Measurements from ENCODE around the gene TMC2.

The TMC2 gene

DNA sequence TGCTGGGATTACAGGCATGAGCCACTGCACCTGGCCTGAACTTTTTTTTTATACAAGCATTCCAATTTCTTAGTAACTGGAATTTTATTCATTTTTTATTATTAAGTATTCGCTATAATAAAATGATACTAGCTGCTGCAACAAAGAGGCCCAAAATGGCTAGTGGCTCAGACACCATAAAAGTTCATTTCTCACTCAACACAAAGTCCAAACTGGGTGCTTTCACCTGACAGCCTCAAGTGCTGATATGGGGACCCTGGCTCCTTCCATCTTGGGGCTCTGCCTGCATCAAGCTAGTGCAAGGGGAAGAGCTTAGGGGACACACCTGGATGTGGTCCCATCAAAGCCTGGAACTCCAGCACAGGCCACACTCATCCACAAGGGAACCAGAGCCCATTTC is 103.9 kb downstream of the TMC2 start:
- Histone ChIP-seq H3K27ac (ENCODE audit: low read depth, low read length) (no peak overlapping the region), H4K20me1 (ENCODE audit: low read depth, low read length) (no peaks in the 10 kb centered on the region), H3K79me2 (ENCODE audit: insufficient read depth, low read length) (no peaks in the 10 kb centered on the region), H3K36me3 (ENCODE audit: low read length) (no peaks in the 10 kb centered on the region), H3K9me2 (replicated peaks; ENCODE audit: insufficient read depth, low read length) (no peaks in the 10 kb centered on the region), H3K9me3 (ENCODE audit: insufficient read depth, low read length) (no peaks in the 10 kb centered on the region), H3K27me3 (ENCODE audit: low read length) (no peaks in the 10 kb centered on the region), H3K4me3 (ENCODE audit: insufficient read depth, low read length, poor library complexity, severe bottlenecking) (no peak overlapping the region), H3F3A (ENCODE audit: insufficient read depth) (no peaks in the 10 kb centered on the region), H3K4me2 (ENCODE audit: low read depth, low read length, poor library complexity, severe bottlenecking) (no peak overlapping the region), H2AFZ (ENCODE audit: low read depth, low read length, severe bottlenecking) (no peak overlapping the region), H3K9ac (ENCODE audit: low read length) (no peak overlapping the region)
- TF ChIP-seq, protein P1, sequence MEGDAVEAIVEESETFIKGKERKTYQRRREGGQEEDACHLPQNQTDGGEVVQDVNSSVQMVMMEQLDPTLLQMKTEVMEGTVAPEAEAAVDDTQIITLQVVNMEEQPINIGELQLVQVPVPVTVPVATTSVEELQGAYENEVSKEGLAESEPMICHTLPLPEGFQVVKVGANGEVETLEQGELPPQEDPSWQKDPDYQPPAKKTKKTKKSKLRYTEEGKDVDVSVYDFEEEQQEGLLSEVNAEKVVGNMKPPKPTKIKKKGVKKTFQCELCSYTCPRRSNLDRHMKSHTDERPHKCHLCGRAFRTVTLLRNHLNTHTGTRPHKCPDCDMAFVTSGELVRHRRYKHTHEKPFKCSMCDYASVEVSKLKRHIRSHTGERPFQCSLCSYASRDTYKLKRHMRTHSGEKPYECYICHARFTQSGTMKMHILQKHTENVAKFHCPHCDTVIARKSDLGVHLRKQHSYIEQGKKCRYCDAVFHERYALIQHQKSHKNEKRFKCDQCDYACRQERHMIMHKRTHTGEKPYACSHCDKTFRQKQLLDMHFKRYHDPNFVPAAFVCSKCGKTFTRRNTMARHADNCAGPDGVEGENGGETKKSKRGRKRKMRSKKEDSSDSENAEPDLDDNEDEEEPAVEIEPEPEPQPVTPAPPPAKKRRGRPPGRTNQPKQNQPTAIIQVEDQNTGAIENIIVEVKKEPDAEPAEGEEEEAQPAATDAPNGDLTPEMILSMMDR (IDR thresholded peaks at IDR 0.05; ENCODE audit: insufficient read depth, low read length, poor library complexity, severe bottlenecking): no peak
- no peak for TF ChIP-seq EZH2phosphoT487 (conservative IDR thresholded peaks at IDR 0.05; ENCODE audit: low read length)

DNA sequence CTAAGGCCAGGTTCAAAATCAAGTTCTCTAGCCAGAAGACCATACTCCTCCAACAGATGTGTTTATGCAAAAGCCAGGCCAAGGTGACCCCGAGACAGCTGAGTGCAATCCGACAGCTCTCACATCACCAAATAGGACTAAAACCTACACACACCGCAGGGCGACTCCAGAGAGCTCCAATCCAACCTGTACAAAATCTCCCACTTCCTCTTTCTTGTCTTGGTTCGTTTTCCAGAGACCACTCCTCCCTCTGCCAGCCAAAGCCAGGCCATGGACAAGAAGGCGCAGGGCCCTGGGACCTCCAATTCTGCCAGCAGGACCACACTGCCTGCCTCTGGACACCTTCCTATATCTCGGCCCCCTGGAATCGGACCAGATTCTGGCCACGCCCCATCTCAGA is 104.5 kb downstream of the TMC2 start:
- H4K20me1 ChIP-seq (ENCODE audit: low read depth, low read length): no peaks in the 10 kb centered on the region
- no peak overlapping the region for H3K4me3 ChIP-seq (ENCODE audit: insufficient read depth, low read length, poor library complexity, severe bottlenecking)
- no peaks in the 10 kb centered on the region for H3K79me2 ChIP-seq (ENCODE audit: insufficient read depth, low read length)
- H3F3A ChIP-seq (ENCODE audit: insufficient read depth): no peaks in the 10 kb centered on the region
- no peaks in the 10 kb centered on the region for H3K9me3 ChIP-seq (ENCODE audit: insufficient read depth, low read length)
- H3K36me3 ChIP-seq (ENCODE audit: low read length): no peaks in the 10 kb centered on the region
- no peak overlapping the region for H3K4me2 ChIP-seq (ENCODE audit: low read depth, low read length, poor library complexity, severe bottlenecking)
- TF ChIP-seq, protein P1 (IDR thresholded peaks at IDR 0.05; ENCODE audit: insufficient read depth, low read length, poor library complexity, severe bottlenecking): no peak
- no peak for TF ChIP-seq EZH2phosphoT487 (conservative IDR thresholded peaks at IDR 0.05; ENCODE audit: low read length)
- no peaks in the 10 kb centered on the region for H3K27me3 ChIP-seq (ENCODE audit: low read length)
- H3K9me2 ChIP-seq (replicated peaks; ENCODE audit: insufficient read depth, low read length): no peaks in the 10 kb centered on the region
- H3K27ac ChIP-seq (ENCODE audit: low read depth, low read length): no peak overlapping the region
- H3K9ac ChIP-seq (ENCODE audit: low read length): no peak overlapping the region
- no peak overlapping the region for H2AFZ ChIP-seq (ENCODE audit: low read depth, low read length, severe bottlenecking)

DNA sequence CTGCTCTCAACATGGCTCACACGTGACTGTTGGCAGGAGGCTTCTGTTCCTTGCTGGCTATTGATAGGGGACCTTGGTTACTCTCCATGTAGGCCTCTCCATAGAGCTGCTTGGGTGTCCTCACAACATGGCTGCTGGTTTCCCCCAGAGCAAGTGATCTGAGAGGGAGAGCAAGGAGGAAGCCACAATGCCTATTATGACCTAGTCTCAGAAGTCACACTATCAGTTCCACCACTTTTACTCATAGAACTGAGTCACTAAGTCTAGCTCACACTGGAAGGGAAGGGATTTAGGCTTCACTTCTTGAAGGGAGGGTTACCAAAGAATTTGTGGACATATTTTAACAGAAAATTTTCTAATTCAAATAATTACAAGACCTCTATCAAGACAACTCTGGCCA is 107.3 kb downstream of the TMC2 start:
- Histone ChIP-seq H3K36me3 (ENCODE audit: low read length) (no peaks in the 10 kb centered on the region), H3F3A (ENCODE audit: insufficient read depth) (no peaks in the 10 kb centered on the region), H3K27me3 (ENCODE audit: low read length) (no peaks in the 10 kb centered on the region), H3K9ac (ENCODE audit: low read length) (no peak overlapping the region), H4K20me1 (ENCODE audit: low read depth, low read length) (no peaks in the 10 kb centered on the region), H3K9me3 (ENCODE audit: insufficient read depth, low read length) (no peaks in the 10 kb centered on the region), H3K9me2 (replicated peaks; ENCODE audit: insufficient read depth, low read length) (no peaks in the 10 kb centered on the region), H3K4me2 (ENCODE audit: low read depth, low read length, poor library complexity, severe bottlenecking) (no peak overlapping the region), H3K27ac (ENCODE audit: low read depth, low read length) (no peak overlapping the region), H2AFZ (ENCODE audit: low read depth, low read length, severe bottlenecking) (no peak overlapping the region), H3K4me3 (ENCODE audit: insufficient read depth, low read length, poor library complexity, severe bottlenecking) (no peak overlapping the region), H3K79me2 (ENCODE audit: insufficient read depth, low read length) (no peaks in the 10 kb centered on the region)
- TF ChIP-seq, protein P1 (IDR thresholded peaks at IDR 0.05; ENCODE audit: insufficient read depth, low read length, poor library complexity, severe bottlenecking): no peak
- TF ChIP-seq EZH2phosphoT487 (conservative IDR thresholded peaks at IDR 0.05; ENCODE audit: low read length): no peak
